Amniotic stem cell (primary cell): ENCODE measurements around the gene C1orf115.
"Not testable (repeated sequence)": the region's sequence is repeated elsewhere in the genome, so short reads cannot be mapped to it uniquely, and the experiment has no call there.

Source experiments
- DNase-seq: peaks from one replicate; lab custom pipeline; 2025; lab: John Stamatoyannopoulos, UW

Gene C1orf115, protein sequence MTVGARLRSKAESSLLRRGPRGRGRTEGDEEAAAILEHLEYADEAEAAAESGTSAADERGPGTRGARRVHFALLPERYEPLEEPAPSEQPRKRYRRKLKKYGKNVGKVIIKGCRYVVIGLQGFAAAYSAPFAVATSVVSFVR

DNA sequence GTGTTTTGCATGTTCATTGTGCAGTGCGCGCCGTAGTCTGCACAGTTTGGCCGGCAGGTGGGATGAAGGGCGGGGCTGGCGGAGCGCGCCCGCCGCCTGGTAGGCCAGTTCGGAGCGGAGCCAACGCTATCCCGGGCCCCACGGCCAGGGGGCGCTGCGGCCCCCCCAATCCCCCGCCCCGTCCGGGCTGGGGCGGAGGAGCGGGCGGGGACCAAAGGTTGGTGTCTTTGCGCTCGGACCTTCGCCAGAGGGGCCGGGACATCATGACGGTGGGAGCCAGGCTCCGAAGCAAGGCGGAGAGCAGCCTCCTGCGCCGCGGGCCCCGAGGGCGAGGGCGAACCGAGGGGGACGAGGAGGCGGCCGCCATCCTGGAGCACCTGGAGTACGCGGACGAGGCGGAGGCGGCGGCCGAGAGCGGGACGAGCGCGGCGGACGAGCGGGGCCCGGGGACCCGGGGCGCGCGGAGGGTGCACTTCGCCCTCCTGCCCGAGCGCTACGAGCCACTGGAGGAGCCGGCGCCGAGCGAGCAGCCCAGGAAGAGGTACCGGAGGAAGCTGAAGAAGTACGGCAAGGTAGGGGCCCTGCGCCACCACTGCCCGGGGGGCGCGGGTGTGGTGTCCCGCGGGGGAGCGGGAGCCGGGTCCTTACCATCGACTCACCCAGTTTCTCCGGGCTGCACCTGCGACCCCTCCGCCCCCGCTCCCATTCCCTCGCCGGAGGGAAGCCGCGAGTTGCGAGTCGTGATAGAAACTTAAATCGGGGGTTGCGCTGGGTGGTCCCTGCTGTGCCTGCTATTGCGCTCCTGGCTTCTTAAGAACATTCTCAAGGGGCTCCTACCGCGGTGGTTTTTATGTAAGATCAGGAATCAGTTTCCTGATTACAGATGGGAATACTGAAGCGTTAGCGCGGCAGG lies at the start of gene C1orf115:
C1orf115 (plus strand) TSS at position 224 of the 913 bp plus-strand sequence; CDS start at position 264, 40 bp downstream.
- DNase-seq, result no peak

DNA sequence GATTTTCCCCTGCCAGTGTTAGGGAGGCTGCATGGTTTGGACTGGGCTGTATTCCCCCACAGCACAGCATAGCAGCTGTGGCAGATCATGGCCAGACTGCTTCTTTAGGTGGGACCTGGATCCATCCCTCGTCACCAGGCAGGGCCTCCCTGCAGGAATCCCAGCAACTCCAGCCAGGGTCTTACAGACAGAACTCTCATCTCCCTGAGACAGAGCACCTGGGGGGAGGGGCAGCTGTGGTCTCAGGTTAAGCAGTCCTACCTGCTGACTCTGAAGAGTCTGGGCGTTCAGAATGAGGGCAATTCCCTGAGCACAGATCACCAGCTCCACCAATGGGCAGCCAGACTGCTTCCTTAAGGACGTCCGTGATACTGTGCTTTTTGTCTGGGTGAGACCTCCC lies 47.9 kb upstream of the C1orf115 start:
- no peak for DNase-seq

DNA sequence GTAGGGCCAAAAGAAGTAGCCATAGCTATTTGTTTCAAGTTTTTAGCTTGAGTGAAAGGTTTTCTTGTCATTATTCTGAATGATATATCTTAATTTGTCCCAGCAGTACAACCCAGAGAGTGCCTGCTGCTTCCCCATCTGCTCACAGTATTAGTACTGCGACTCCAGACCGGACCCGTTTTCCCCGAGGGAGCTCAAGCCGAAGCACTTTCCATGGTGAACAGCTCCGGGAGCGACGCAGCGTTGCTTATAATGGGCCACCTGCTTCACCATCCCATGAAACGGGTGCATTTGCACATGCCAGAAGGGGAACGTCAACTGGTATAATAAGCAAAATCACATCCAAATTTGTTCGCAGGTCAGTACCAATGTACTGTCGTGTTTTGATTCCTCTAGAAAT lies 37.2 kb upstream of the C1orf115 start:
- DNase-seq, result no peak

DNA sequence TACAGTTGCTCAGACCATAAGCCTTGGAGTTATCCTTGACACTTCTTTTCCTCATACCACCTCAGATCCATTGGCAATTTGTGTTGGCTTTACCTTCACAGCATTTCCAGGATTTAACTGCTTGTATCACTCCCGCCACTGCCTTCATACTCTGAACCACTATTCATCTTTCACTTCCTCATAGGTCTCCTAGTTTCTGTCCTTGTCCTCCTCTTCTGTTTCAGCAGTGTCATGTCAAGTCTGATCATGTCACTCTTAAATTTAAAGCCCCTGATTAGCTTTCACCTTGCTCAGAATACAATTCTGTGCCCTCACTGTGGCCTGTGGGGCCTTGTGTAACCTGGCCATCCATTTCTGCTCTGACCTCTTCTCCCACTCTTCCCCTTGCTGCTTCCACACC lies 34.7 kb upstream of the C1orf115 start:
- DNase-seq, result no peak

DNA sequence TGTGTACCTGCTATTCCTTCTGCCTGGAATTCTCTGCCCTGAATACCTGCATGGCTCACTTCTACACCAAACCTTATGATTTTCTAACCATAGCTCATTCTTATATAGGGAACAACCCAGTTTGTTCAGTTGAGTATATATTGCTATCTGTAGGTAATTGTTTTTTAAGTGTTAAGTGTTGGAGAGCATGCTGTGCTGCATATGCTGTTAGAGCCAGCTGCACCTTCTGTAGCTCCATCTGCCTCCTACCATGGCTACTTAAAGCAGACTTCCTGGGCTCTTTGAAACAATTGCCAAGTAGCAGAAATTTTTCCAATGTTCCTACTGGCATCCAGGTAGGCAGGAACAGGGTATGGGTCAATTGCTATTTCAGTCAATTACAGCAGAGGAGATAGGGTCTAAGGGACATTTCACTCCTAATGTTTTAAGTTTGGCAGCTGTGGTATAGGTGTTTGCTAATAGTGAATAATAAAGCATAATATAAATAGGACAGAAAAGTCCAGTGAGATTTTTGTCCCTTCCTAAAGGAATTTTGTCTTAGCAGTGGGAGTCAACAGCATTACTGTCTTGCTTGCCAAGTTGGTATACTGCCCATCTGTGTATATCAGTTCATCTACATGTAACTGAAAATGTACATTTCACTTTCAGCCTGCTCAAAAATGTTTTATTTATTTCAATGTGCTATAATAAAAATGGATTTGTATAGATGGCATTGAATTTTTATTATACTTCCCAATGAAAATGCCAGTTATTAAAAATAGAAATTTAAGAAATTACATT lies 34.0 kb upstream of the C1orf115 start:
- DNase-seq, result no peak

DNA sequence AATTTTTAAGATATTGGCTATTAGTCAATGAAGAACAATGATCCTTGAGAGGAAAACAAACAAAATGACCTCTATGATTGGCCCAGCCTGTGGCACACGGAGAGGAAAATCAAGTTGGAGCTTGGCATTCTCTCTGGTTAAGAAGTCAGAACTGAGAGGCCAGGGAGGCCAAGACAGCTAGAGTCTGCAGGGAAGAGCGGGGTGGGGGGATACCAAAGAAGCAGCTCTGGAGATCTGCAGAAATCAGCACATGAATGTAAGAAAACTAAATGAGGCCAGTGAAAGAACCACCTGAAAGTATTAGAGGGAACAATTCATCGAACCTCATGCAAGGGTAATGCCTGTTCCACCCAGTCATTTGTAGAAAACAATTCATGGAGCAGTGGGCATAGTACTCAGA lies 23.8 kb upstream of the C1orf115 start:
- no peak for DNase-seq

DNA sequence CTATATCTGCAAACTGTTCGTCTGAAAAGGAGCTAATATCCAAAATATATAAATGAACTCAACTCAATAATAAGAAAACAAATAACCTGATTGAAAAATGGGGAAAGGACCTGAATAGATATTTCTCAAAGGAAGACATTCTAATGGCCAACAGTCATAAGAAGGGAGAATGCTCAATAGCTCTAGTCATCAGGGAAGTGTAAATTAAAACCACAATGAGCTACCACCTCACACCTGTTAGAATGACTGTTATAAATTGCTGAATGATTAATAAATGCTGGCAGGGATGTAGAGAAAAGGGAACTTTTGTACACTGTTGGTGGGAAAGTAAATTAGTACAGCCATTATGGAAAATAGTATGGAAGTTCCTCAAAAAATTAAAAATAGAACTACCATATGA lies 21.2 kb upstream of the C1orf115 start:
- DNase-seq, result no peak

DNA sequence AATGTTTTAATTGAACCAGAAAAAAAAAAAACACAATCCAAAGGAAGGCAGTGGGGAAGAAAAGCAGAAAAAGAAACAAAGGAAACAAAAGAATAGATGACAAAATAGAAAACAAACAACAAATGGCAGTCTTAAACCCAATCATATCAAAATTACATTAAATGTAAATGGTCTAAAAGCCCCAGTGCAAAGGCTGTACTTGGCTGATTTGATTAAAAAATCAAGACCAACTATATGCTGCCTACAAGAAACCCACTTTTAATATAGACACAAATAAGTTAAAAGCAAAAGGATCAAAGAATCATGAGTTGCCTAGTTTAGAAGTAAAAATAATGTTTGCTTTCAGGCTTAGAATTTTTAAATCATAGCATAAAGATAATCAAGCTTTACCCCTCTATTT lies 19.8 kb upstream of the C1orf115 start:
- no peak for DNase-seq

DNA sequence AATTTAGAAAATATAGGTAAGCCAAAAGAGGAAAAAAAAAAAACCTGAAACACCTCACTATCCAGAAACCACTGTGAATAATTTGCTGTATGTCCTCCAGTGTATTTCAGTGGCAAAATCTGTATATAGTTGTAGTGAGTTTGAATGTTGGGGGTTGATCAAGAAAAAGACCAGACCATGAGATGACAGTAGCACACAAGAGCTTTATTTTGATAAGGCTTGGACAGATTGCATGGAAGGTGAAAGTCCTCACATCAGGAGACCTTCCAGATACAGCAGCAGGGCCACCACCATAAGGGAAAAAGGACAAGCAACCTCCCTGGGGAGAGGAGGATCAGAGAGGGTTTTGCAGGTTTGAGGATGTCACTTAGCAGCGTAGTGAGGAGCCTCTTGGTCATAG lies 16.2 kb upstream of the C1orf115 start:
- DNase-seq, result no peak

DNA sequence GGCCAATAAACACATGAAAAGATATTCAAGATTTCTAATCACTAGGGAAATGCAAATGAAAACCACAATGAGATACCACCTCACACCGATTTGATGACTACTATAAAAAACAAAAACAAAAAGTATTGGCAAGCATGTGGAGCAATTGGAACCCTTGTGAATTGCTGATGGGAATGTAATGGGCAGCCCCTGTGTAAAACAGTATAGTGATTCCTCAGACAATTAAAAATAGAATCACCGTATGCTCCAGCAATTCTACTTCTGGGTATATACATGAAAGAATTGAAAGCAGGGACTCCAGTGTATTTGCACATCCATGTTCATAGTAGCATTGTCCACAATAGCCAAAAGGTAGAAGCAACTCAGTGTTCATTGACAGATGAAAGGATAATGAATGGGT lies 12.9 kb upstream of the C1orf115 start:
- DNase-seq, result no peak

DNA sequence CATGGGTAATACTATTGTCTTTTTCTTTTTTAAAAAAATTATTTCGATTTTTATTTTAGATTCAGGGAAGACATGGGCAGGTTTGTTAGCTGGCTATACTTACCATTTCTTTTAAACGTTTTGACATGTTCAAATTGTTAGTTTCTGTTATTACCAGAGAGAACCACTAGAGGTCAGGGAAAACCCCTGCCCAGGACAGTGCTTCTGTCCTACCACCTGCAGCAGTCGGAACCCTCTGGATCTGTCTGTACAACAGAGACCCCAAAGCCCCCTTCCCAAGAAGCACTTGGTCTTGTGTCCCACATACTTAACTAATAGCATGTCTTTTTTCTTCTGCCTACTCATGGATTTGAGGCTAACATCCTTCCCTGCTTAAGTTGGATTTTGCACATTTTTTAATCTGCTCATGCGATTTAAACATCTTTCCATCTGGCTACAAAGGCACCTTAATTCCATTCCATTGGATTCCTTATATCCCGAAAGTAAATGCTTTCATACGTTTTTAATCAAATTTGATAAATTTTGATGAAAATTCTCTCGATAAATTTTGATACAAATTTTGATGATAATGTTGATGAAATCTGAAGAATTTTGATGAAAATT lies 10.0 kb upstream of the C1orf115 start:
- DNase-seq, result no peak

DNA sequence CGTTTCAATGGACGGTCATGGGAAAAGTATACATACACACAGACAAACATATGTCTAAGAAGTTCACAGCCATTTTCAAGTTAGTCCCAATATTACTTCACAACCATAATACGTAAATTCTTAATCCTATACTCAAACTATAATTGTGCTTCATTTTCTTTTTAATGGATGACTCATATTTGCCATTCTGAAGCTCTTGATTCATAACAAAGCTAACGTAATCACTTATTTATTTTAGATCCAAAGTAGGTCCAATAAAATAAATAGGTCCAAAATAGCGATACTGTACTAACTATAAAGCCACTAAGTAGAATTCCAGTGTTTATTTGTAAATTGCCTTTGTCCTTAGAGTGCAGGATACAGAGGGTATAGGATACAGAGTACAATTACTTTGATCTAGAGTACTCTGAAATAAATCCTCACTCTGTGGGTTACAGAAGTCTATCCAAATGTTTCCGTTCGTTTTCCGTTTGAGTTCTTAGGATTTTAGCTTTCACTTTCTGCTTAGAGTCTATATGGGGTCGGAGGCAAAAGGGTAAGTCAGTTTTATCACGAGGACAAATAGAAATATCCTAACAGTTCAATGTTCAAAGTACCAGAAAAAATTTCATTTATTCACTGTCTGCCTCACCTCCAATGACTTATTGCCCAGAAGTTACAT lies 8.8 kb upstream of the C1orf115 start:
- DNase-seq, result no peak

DNA sequence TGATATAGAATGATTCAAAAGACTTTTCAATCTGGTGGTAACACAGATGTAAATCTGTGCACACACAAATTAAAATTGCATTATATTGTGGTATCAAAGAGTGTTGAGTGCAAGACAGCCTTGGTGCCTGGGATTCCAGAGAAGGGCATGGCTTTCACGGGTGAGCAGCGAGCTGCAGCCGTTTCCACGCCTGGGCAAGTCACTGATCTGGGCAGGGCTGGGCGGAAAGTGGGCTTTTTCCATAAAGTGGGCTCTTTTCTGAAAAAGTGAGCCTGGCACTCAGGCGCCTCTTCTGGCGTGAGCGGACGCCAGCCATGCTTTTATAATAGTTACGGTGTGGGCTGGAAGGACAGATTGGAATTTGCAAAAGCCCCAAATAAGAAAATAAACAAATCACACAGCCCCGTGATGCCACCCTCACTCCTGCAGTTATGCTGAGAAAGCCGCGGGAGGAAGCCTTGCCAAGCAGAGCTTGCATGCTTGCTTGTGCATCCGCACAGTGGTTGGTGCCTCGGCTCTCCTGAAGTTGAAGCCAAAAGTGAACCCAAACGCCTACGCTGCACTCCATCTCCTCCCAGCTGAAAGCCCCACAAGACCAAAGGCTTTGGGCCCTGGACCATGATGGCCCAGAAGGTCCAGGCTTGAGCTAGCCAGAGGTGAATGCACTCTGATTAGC lies 7.1 kb upstream of the C1orf115 start:
- no peak for DNase-seq

DNA sequence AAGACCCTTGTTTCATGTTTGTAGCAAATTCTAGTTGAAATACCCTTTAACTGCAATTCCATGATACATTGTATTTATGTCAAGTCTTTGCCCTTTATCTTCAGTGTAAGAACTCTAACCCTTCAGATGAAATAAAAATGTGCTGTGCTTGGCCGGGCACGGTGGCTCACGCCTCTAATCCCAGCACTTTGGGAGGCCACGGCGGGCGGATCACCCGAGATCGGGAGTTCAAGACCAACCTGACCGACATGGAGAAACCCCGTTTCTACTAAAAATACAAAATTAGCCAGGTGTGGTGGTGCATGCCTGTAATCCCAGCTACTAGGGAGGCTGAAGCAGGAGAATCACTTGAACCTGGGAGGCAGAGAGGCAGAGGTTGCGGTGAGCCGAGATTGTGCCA lies 6.4 kb upstream of the C1orf115 start:
- DNase-seq, result not testable (repeated sequence)

DNA sequence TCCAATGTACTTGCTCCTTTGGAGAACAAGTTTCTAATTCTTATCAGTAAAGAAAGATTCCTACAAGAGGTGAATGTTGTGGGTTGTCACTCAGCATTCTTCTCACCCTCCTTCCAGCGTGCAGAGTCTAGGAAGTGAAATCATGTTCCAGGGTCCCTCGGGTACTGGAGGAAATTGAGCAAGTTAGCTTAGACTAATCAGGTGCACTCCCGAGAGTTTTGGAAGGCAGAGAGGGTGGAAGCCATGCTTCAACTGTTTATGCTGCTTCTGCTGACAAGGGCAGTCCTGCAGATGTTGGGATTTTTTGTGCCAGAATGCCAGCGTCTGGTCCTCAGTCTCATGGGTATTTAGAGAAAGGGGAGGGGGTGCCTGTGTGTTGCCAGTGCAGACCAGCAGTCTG lies 5.3 kb upstream of the C1orf115 start:
- DNase-seq, result no peak

DNA sequence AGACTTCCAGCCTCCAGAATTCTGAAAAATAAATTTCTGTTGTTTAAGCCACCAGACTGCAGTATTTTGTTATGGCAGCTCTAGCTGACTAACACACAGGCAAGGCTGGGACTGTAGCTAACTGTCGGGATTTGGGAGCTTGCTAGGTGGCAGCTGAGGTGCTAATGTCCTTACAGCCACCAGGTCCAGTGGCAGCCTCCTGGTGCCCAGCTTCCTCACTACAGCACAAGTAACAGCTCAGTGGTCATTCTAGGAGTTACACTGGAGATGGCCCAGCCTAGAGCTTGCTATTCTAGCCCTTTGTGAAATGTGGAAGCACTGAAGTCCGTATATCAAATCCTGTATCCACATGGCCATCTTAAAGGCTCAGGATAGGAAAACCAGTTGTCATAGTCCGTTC lies 4.3 kb upstream of the C1orf115 start:
- no peak for DNase-seq

DNA sequence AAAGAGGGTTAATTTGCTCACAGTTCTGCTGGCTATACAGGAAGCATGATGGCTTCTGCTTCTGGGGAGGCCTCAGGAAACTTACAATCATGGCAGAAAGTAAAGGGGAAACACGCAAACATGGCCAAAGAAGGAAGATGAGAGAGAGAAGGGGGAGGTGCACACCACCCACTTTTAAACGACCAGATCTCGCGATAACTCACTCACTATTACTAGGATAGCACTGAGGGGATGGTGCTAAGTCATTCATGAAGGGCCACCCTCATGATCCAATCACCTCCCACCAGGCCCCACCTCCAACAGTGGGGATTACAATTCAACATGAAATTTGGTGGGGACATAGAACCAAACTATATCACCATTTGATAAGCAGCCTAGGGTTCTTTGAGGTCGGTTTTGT lies 2.4 kb upstream of the C1orf115 start:
- DNase-seq, result no peak

DNA sequence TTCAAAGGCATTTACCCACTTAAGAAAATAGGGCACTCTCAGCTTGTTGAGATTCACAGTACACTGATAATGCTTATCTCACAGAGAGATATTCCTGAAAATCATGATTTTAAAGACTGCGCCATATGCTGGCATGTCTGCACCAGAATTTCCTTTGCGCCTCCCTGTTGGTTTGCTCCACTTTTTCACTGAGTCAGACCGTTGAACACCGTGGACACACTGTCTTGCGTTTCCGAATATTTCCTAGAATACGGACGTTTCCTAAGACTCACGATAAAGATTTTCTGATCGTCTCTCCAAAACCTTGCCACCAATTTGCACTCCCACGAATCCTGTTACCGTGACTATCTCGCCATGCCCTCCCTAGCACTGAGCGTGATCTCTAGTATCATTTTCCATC lies 497 bp upstream of the C1orf115 start:
- no peak for DNase-seq

DNA sequence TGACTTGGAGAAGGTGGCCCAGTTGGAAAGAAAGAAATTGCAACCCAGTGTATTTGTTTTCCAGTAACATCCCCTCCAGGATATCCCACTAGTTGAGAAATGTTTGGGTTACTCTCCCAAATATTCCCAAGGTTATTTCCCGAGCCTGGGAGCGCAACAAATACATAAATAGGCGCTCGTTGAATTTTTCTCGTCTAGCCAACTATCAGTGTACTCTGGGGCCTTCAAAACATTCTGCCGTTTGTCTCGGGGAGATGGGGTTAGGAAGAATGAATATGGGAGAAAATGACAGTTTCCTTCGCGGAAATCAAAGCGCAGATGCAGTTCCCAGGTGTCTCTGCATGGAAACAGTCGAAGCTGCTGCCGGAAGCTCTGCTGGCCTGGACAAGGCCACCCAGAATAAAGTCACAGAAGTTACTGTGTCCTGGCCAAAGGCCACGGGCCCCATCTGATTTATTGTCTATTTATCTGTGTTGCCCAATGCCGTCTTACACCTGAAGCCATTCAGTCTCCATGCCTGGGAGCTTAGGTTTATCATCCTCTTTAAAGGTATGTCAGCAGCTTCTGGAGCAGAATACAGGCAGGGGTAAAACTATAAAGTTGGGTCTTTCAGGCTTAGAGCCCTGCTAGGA lies 1.0 kb downstream of the C1orf115 start:
- no peak for DNase-seq

DNA sequence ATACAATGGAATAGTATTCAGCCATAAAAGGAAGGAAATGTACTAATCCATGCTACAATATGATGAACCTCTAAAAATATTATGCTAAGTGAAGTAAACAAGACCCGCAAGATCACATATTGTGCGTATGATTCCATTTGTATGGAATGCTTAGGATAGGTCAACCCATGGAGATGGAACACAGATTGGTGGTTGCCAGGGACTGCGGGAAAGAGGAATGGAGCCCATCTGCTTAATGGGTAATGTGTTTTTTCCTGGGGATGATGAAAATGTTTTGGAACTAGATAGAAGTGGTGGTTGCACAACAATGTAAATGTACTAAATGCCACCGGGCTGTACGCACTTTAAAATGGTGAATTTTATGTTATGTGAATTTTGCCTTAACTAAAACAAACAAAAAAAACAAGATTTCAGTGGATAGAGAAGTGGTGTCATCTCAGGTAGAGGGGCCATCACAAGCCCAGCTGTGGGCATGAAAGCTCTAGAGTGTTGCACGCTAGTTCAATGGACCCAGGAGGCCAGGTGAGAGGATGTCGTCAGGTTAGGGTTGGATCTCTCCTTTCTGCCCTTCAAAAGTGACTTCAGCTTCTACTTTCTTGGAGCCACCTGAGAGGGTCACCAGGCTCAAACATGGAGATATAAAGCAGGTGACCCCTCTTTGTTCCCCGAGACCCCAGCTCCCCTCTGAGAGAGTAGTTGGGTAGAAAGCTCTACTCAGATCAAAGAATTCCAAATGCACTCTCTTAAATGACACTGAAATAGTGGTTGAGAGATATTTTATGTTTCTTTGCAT lies 2.5 kb downstream of the C1orf115 start:
- no peak for DNase-seq
